ENCODE data around the gene ZNF683.

Gene ZNF683

DNA sequence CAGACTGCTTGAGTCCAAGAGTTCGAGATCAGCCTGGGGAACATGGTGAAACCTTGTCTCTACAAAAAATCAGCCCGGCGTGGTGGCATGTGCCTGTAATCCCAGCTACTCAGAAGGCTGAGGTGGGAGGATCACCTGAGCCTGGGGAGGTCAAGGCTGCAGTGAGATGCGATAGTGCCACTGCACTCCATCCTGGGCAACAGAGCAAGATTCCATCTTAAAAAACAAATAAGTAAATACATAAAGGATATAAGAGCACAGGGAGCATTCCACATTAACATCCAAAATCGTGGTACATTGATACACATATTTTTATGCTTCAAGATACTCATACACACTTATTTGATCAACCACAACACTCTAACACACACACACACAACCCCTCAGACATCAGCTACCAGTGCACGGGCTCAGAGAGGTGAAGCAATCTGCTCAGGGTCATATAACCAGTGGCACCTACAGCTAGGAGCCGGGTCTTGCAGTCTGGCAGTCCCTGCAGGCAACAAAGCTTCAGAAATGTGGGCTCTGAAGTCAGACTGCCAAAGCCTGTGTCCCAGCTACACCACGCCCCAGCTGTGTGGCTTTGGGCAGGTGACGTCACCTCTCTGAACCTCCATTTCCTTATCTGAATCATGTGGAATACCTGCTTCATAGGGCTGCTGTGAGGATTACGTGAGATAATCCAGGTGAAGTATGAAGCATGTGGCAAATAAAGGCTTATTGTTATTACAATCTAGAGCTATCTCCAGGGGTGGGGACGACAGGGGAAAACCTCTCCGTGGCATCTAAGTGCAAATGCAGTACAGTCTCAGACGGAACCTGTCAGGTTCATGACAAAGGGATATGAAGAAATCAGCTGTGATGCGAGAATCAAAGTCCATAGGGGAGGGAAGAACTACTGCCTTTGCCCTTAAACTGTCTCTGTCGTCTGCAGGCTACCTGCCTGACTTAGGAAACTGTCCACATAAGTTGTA is 13.9 kb downstream of the ZNF683 start:
- DNase-seq (ENCODE audit: low spot score): no peak

DNA sequence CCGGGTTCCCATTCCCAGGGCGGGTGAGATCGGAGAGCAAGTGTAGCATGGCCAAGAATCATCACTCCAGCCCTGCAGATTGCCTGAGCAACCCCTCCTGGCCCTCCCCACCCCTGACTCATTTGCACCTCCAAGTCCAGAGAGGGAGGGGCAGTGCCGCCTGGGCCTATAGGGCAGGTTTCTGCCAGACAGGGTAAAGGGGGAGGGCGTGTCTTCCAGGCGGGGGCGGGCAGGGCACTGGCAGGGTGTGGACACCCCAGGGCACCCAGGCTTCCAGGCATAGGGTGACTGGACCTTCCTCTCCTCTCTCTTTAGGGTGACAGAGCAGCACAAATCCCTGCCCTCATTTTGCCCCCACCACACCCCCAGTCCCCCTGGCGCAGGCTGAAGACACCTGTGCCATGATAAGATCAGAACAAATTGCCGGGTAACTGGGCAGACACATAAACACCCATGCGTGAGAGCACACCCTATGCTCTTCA is 15.4 kb downstream of the ZNF683 start:
- DNase-seq (ENCODE audit: low spot score): no peak

DNA sequence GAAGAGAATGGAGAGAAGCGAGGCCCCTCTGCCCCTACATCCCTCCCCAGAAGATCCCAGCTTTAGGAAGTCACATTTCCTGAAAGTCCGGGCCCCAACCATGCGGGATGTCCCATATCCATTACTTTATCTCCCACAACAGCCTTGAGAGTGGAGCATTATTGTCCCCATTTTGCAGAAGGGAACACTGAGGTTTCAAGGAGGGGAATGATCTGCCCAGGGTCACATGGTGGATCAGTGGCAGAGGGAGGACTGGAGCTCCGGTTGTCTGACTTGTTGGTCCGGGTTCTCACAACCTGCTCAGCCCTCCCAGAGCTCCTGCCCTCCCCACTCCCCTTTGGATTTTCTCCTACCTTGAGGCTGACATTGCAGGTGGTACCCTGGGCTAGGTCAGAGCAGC is 16.4 kb downstream of the ZNF683 start:
- DNase-seq (ENCODE audit: low spot score): no peak

DNA sequence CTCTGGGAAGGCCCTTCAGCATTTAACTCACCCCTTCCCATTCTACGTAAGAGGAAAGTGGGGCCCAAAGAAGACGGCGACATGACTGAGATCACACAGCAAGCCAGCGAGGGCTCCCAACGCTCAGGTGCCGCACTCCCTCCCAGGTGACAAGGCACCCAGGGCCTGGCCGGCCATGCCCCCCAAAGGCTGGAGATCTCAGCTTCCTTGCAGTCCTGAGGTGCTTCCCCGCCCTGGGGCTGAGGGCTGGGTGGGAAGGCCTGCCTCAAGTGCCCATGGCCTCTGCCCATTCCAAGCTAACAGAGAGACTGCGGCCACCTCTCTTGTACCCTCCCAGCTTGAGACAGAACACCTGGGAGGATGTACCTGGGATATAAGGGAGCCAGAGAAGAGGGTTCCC is 17.6 kb downstream of the ZNF683 start:
- DNase-seq (ENCODE audit: low spot score): no peak

DNA sequence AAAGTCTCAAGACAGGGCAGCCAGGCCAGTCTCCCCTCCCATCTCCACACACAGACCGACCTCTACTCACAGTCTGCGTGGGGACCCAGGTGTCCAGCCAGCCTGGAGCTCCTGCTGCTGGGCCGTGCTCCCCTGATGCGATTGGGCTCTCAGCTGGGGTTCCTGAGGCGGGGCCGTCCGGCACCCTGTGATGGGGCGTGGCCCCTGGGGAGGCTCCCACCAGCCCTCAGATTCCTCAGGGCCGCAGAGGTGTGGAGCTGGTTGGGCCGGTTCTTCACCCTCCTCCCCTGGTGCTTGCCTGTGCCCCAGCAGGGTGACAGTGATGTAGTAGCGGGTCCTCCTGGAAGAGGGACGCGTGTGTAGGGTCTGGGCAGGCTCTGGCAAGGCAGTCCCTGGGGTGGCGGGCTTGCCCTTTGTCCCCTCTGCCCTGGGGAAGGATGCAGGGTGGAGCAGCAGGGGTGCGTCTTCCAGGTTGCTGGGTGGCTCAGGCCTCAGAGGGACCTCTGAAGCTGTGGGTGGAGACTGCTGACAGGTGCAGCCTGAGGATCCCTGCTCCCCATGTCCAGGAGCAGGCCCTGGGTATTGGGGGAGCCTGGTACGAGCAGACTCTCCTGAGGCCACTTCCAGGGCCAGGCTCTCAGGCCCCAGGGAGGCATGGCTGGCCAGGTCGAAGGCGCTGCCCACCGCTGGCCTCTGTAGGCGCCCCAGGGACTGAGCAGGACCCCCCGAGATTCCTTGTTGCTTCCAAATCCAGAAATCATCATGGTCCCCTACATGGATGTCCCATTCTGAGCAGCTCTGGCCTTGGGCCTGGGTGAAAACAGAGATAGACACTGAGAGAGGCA is 18.4 kb downstream of the ZNF683 start, which contains the start of gene CRYBG2:
CRYBG2 (minus strand) TSS at position 155 of the 845 bp plus-strand sequence. CDS start 7,473 bp downstream, outside the sequence.
- no peak for DNase-seq (ENCODE audit: low spot score)

DNA sequence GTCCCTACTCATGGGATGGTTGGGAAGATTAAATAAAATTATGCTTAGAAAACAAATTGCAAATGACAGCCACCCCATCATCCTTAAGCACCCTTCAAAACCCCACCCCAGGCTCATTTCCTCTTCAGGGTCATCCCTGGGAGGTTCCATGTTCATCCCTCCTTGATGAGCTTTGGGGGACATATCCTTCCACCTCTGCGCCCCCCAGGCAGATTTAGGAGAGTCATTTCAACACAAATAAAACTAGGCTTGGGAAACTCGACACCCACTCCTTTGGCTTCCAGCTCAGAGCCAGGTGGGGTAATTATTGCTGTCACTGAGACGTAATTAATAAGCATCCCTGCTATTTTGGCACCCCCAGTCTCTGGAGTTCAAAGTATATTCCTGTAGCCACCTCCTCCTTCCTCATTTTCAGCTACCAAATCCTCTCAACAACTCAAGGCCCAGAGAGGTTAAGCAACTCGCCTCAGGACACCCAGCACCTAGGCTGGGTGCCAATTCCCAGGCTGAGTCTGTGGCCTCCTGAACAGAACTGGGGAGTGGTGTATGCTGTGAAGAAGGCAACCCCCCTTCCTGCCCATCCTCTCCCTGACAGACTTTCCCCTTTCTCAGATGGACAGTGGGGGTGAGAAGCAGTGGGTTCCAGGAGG is 19.2 kb downstream of the ZNF683 start:
- no peak for DNase-seq (ENCODE audit: low spot score)

DNA sequence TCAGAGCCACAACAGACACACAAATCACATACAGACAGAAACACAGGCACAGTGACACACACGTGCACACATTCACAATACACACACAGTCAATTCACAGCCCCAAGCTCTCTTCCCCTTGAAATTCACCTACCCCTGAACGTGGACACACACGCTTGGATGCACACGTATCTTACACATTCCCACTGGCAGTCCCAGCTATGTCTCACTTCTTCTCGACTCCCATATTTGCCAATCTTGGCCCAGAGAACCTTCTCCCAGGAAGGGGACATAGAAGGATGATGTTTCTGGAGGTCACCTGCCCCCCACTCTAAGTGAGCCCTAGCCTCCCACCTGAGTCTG is 20.2 kb downstream of the ZNF683 start:
- no peak for DNase-seq (ENCODE audit: low spot score)

DNA sequence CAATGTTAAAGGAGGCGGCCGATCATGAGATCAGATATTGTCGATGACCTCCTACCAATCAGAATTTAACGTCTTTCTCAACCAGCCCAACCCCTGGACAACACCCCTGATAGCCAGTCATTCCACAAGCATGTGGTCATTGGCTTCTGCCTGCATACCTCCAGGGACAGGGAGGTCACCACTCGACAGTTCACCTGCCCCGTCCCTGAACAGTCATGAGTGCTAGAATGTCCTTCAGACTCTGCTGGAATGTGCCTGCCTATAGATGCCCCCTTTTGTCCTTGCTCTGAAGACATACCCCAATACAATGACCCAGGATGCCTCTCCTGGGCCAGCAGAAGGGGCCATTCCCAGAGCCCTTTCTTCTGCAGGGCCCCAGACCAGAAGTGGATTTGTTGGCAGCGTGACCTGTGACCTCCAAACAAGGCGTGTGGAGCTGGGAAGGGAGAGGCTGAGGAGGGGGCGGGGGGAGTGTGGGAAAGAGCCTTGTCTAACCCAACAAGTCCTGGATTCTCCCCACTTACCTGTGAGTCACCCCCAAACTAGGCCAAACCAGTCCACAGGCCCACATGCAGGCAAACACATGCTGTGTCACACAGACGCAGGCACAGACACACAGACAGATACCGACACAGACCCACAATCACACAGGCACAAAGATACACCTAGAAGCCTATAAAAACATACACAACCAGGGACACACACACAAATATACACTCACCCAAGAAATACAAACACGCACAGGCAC is 20.8 kb downstream of the ZNF683 start:
- DNase-seq (ENCODE audit: low spot score): no peak

DNA sequence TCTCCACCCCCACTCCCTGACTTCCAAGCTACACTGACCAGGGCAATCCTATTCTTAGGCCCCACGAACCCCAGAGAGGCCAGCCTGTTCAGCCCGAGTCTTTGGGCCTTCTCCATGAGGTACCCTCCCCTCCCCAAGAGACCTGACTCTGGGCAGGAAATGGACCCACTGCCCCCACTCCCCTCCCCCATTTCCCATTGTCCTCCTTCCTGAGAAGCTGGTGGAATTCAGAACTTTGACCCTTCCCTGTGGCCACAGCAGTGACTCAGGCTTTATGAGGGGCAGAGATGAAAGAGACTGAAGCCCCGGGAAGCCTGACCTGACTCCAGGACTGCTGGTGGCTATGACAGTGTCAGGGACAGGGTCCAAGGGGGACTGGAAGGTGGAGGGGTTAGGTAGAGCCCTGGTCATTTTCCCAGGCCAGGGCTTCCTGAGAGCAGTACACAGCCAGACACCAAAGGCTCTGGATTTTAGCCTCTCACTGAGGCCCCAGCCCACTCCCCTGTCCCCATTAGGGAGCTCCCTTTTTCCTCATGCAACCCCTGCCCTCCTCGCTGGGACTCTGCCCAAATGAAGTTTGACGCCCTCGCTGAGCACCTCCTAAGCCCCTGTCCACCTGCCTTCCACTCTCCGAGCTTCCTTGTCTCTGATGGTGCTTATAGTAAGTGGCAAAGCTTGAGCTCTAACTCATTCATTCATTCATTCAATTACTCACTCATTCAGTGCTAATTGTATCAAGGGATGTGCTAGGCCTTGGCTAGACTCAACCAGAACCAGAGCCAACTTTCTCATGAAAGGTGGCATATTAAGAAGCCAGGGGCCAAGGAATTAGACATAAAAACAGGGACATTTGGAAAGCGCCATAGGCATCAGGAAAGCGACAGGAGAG is 21.6 kb downstream of the ZNF683 start:
- DNase-seq (ENCODE audit: low spot score): no peak

DNA sequence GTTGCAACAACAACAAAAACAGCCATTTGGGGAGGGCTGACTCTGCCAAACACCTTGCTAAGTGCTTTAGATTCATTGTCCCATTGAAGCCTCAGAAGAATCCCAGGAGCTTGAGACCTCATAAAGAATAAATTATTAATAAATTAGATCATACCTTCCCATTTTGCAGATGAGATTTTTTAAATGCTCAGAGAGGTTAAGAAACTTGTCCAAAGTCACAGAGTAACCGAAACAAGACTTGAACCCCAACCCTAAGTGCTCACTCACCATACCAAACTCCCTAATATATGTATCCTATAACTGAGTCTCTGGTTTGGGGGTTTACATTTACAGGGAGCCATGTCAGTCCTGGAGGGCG is 22.2 kb downstream of the ZNF683 start:
- DNase-seq (ENCODE audit: low spot score): no peak

DNA sequence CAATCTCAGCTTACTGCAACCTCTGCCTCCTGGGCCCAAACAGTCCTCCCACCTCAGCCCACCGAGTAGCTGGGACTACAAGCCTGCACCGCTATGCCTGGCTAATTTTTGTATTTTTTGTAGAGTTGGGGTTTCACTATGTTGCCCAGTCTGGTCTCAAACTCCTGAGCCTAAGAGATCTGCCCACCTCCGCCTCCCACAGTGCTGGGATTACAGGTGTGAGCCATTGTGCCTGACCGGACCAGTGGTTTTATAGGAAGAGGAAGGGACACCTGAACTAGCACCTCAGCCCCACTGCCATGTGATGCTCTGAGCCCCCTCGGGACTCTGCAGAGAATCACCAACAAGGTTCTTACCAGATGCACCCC is 22.7 kb downstream of the ZNF683 start:
- no peak for DNase-seq (ENCODE audit: low spot score)

DNA sequence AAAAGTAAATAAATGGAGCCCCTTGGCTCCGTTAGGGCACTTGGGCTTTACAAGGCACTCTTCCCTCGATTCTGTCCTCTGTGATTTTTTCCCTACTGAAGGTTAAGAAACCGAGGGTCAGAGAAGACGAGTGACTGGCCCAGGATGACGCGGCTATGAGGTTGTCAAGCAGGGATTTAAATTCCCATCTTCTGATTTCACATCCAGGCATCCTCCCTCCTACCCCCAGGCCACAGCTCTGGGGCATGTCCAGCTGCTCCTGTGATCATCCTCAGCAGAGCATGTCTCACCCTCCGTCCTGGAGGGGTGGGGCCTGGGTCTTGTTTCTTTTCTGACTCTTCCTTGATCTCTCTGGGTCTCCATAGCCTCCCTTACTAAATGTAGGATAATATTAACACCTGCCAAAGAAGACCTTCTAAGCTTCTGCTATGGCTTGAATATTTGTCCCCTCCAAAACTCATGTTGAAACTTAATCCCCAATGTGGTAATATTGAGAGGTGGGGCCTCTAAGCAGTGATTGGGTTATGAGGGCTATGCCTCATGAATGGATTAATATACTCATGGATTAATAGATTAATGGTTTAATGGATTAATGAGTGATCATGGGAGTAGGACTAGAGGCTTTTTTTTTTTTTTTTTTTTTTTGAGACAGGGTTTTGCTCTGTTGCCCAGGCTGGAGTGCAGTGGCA is 23.2 kb downstream of the ZNF683 start:
- no peak for DNase-seq (ENCODE audit: low spot score)

DNA sequence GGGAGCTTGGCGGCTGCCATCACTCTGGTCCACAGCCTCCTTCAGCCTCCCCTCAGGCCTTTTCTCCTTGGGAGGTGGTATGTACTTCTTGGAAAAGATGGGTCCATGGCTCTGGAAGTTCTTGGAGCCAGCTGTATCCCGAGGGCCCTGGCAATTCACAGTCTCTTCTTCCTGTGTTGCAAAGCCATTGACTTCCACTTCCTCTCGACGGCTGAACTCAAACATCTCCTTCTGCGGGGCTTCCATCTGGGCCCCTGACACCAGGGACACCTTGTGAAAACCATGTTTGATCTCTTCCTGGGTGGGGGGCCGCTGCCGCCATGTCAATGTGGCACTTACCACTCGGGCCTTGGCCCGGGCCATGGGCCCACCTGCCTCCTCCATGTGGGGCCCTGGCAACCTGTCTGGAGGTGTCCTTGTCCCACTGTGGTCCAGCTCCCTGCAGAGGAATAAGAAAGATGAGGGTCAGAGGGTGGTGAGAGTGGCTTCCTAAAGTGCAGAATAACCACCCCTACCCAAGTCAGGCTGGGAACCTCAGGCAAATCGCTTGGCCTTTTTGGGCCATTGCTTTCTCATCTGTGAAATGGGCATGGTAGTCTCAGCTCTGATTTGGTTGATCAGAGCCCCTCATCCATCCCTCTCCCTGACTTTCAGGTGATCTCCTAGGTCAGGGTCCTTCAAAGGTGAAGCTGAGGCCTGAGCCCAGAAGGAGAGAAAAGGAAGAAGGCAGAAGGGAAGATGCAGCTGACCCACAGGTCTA is 26.1 kb downstream of the ZNF683 start:
- DNase-seq (ENCODE audit: low spot score): no peak

DNA sequence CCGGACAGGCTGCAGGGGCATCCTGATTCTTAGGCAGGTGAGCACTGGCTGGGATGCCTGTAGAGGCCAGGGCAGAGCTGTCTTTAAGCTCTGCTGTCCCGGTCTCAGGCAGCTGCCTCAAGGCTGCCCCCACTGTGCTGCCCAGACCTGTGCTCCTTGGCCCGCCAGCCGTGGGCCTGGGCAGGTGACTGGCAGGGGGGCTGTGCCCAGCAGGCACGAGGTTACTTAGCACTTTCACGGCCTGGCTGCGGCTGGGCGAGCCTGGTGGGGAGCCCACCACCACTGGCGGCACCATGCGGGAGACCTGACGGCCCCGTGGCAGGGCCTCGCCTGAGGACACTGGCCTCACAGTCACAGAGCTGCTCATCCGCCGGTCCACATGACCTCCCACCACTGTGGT is 26.8 kb downstream of the ZNF683 start:
- DNase-seq (ENCODE audit: low spot score): no peak

DNA sequence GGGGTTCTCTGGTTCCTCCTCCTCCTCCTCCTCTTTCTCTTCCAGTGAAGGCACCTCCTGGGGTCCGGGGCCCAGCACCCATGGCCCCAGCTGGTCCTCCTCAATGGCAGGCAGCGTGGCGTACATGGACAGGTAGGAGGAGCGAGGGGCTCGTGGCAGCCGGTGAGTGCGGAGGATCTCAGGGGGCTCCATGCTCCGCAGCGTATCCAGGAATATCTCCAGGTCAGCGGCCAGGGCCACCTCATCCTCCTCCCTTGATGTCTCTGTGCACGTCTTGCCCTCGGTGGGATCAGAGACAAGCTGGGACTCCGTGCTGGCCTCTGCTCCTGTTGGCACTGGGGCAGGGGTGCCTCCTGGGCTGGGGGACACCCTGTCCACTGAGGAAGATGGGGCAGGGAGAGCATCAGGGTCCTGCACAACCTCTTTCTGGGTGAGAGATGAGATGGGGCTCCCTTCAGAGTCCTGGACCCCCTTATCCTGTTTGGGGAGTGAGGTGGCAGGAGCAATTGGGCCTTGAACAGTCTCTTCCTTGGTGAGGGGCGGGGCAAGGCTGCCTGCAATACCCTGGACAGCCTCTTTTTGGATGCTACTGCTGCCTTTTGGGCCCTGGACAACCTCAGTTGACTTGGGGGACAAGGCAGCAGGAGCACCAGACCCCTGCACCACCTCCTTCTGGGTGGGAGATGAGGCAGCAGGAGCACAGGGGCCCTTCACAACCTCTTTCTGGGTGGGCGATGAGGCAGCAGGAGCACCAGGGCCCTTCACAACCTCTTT is 28.2 kb downstream of the ZNF683 start:
- DNase-seq (ENCODE audit: low spot score): no peak

DNA sequence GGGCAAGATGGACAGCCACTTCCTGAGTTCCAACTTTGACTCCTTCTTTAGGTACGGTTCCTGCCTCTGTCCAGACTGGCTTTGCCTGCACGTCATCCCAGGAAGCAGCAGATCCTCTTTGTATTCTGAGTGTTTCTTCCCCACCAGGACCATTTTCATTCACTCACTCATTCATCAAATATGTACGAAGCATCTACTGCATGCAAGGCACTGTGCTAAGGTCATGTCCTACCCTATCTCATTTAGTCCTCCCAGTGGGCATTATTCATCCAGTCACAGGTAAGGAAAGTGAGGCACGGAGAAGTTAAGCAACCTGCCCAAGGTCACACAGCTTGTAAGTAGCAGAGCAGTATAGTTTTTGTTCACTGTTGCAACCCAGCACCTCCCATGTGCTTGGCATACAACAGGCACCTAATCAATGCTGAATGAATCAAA is 32.5 kb downstream of the ZNF683 start:
- no peak for DNase-seq (ENCODE audit: low spot score)

DNA sequence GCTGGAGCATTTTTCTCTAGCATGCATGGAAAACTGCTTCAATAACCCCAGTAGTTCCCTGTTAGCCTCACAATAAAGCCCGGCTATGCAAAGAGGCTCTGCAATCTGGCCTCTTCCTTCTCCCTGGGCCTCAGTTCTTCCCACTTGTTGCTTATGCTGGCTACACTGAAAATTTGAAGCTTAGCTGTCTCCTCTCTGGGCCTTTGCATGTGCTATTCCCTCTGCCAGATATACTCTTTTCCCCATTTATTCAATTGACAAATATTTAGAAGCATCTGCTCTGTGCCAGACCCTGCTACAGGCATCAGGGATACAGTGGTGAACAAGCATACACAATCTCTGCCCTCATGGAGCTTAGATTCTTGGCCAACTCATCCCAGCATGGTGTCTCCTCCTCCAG is 33.9 kb downstream of the ZNF683 start:
- DNase-seq (ENCODE audit: low spot score): no peak

DNA sequence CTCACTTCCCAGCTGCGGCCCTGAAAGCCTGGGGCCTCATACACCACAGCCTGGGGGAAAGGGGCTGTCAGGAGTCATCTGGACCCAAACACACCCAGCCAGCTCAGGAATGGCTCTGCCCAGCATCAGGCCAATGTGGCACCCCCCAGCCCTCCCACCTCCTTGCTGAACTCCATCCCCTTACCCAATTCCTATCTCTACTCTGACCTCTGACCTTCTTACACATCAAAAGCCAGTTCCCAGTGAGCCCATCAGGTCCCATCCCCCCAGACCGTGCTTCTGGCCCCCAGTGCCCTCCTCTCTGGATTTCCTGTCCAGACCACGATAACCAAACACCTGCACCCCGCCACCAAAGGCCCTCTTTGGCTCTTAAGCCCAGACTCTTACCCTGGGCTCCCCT is 34.9 kb downstream of the ZNF683 start:
- no peak for DNase-seq (ENCODE audit: low spot score)
